HepG2 (cell line): Measurements from ENCODE around the gene AARS2. TPM values are rescaled to one million over a fixed set of nuclear protein-coding genes. Genes with fewer than 3 reads are reported as not detected.

Source experiments
- FIP1L1 ChIP-seq: fragments of 200-400 bp; formaldehyde crosslinking; IDR thresholded peaks from 2 replicates; pipeline ENCODE4 v1.6.1; 2018; ENCODE audit warnings: low read depth, mild to moderate bottlenecking, low read length, moderate library complexity, borderline replicate concordance; ENCODE audit not compliant: insufficient read depth
- GFI1 ChIP-seq: sonication (generic); formaldehyde crosslinking; IDR thresholded peaks from 2 replicates; pipeline ENCODE4 v1.5.0; 2020; ENCODE audit warnings: missing genetic modification reagents, mild to moderate bottlenecking, borderline replicate concordance
- HDAC6 ChIP-seq: fragments of 200-600 bp; sonication (generic); IDR thresholded peaks from 2 replicates; pipeline ENCODE4 v1.7.0; 2017; ENCODE audit warnings: mild to moderate bottlenecking, antibody characterized with exemption, low read length, low read depth
- KAT7 ChIP-seq: IDR thresholded peaks from 2 replicates; pipeline ENCODE4 v1.6.1; 2018; ENCODE audit warnings: borderline replicate concordance, missing compliant biosample characterization
- KDM5A ChIP-seq: fragments of 200-600 bp; sonication (generic); IDR thresholded peaks from 2 replicates; pipeline ENCODE4 v1.7.0; 2018; ENCODE audit warnings: antibody characterized with exemption, mild to moderate bottlenecking, low read length, borderline replicate concordance
- KLF13 ChIP-seq: sonication (generic); formaldehyde crosslinking; IDR thresholded peaks from 2 replicates; pipeline ENCODE4 v1.4.0; 2020; ENCODE audit warnings: mild to moderate bottlenecking, missing genetic modification reagents
- LCORL ChIP-seq, 2 experiments: fragments of 450-650 bp in 1 of 2; sonication (generic) in 1 of 2; formaldehyde crosslinking in 1 of 2; IDR thresholded peaks; 2 replicates each; pipeline versions ENCODE4 v1.5.0 to v1.6.1; 2017 to 2020; ENCODE audit warnings: antibody characterized with exemption in 1 of 2, missing genetic modification reagents in 1 of 2
- MBNL3 ChIP-seq: fragments of 250-450 bp; sonication (Bioruptor Pico); conservative IDR thresholded peaks from 2 replicates; pipeline ENCODE4 v1.8.0; 2022; ENCODE audit warnings: mild to moderate bottlenecking, inconsistent platforms
- MNT ChIP-seq: fragments of 450-650 bp; IDR thresholded peaks from 2 replicates; pipeline ENCODE4 v1.6.1; 2016
- NCOA5 ChIP-seq: sonication (generic); formaldehyde crosslinking; IDR thresholded peaks from 2 replicates; pipeline ENCODE4 v1.4.0; 2020; ENCODE audit warnings: missing genetic modification reagents
- NFE2L1 ChIP-seq: sonication (generic); formaldehyde crosslinking; IDR thresholded peaks from 2 replicates; pipeline ENCODE4 v1.4.0; 2020; ENCODE audit warnings: missing genetic modification reagents, mild to moderate bottlenecking, borderline replicate concordance
- SP1 ChIP-seq, 2 experiments: fragments of 450-650 bp in 1 of 2; sonication (generic) in 1 of 2; formaldehyde crosslinking in 1 of 2; IDR thresholded peaks; 2 replicates each; pipeline versions ENCODE4 v1.4.0 to v1.6.1; 2016 to 2020; ENCODE audit warnings: missing genetic modification reagents in 1 of 2
- U2AF1 ChIP-seq: fragments of 200-400 bp; formaldehyde crosslinking; optimal IDR thresholded peaks from 2 replicates; pipeline ENCODE3; 2017; ENCODE audit warnings: mild to moderate bottlenecking, low read depth, low read length
- ZFP37 ChIP-seq: sonication (generic); formaldehyde crosslinking; IDR thresholded peaks from 2 replicates; pipeline ENCODE4 v1.4.0; 2020; ENCODE audit warnings: missing genetic modification reagents, borderline replicate concordance
- ZKSCAN1 ChIP-seq: fragments of 150-350 bp; IDR thresholded peaks from 2 replicates; pipeline ENCODE4 v1.6.1; 2014; ENCODE audit warnings: low read length
- ZNF337 ChIP-seq: sonication (generic); formaldehyde crosslinking; IDR thresholded peaks from 2 replicates; pipeline ENCODE4 v1.5.1; 2020; ENCODE audit warnings: missing genetic modification reagents, low read depth, mild to moderate bottlenecking, borderline replicate concordance
- ZNF550 ChIP-seq: sonication (generic); formaldehyde crosslinking; IDR thresholded peaks from 2 replicates; pipeline ENCODE4 v1.4.0; 2020; ENCODE audit warnings: mild to moderate bottlenecking, missing genetic modification reagents, borderline replicate concordance
- ZNF605 ChIP-seq: sonication (generic); formaldehyde crosslinking; IDR thresholded peaks from 2 replicates; pipeline ENCODE4 v1.8.0; 2022; ENCODE audit warnings: mild to moderate bottlenecking, missing genetic modification reagents
- ZNF674 ChIP-seq: sonication (generic); formaldehyde crosslinking; IDR thresholded peaks from 2 replicates; pipeline ENCODE4 v1.5.0; 2020; ENCODE audit warnings: low read depth, mild to moderate bottlenecking, missing genetic modification reagents
- ZNF839 ChIP-seq: sonication (generic); formaldehyde crosslinking; IDR thresholded peaks from 2 replicates; pipeline ENCODE4 v1.4.0; 2020; ENCODE audit warnings: missing genetic modification reagents, mild to moderate bottlenecking, borderline replicate concordance
- ZNF879 ChIP-seq: sonication (generic); formaldehyde crosslinking; IDR thresholded peaks from 2 replicates; pipeline ENCODE4 v1.8.1; 2023; ENCODE audit warnings: missing genetic modification reagents
- ZSCAN20 ChIP-seq: sonication (generic); formaldehyde crosslinking; IDR thresholded peaks from 2 replicates; pipeline ENCODE4 v1.4.0; 2020; ENCODE audit warnings: missing genetic modification reagents, mild to moderate bottlenecking, borderline replicate concordance
- polyA plus RNA-seq, 8 experiments: library from polyadenylated mRNA; depleted of rRNA in 3 of 8; stranded (reverse) in 7 of 8; unstranded in 1 of 8; fragments of >200 nt; fragmentation: Illumina TruSeq in 4 of 8; extraction: Trizol in 4 of 8; gene quantifications; 2 replicates each; pipeline versions ENCODE4 v1.2.1 to v1.2.3, GENCODE V29; 2011 to 2016; ENCODE audit warnings: low read depth in 4 of 8, missing spikeins in 1 of 8, mixed read lengths in 1 of 8; ENCODE audit not compliant: insufficient read depth in 1 of 8
- total RNA-seq, 5 experiments: library from RNA; depleted of rRNA; stranded (reverse); fragments of >200 nt; fragmentation: Illumina TruSeq; extraction: Trizol; gene quantifications; 2 replicates each; pipeline ENCODE4 v1.2.3, GENCODE V29; 2016; ENCODE audit warnings: low read depth in 1 of 5
- TF ChIP-seq, protein P1 (sequence below): sonication (generic); formaldehyde crosslinking; IDR thresholded peaks from 2 replicates; pipeline ENCODE4 v1.4.0; 2020; ENCODE audit warnings: missing genetic modification reagents

AARS2 gene
- total and polyA plus RNA-seq, 2 of the 13 experiments (the other 11 are each of a cell fraction or from before 2014, with no cell fraction given), result 7.5 to 24.1 TPM

GRCh38 chr6:44257025-44257752, 56.0 kb downstream of the AARS2 start, which contains the start of gene SLC35B2 (continued):
- TF ChIP-seq SP1 (IDR thresholded peaks at IDR 0.05) (no peak), SP1 (CRISPR knock-in tag; IDR thresholded peaks at IDR 0.05) (no peak; the same call in 1 of the 2 replicates), KAT7 (CRISPR knock-in tag) (peak; percentile 24; the same call in 1 of the 2 replicates), ZKSCAN1 (no peak), U2AF1 (no peak), NFE2L1 (CRISPR knock-in tag) (no peak), GFI1 (CRISPR knock-in tag) (peak; percentile 86), NCOA5 (CRISPR knock-in tag) (no peak), LCORL (IDR thresholded peaks at IDR 0.05) (no peak), LCORL (CRISPR knock-in tag; IDR thresholded peaks at IDR 0.05) (peak; percentile 90), ZSCAN20 (CRISPR knock-in tag) (0 out of 2 replicates have a peak, but pooled peaks have one; percentile 42), MBNL3 (CRISPR knock-in tag) (no peak), HDAC6 (no peak), ZNF605 (CRISPR knock-in tag) (peak; percentile 96), KLF13 (CRISPR knock-in tag) (no peak), ZNF674 (CRISPR knock-in tag) (peak; percentile 87; the same call in 1 of the 2 replicates), ZNF337 (CRISPR knock-in tag) (no peak), FIP1L1 (no peak), ZNF879 (0 out of 2 replicates have a peak, but pooled peaks have one; percentile 49), KDM5A (peak; percentile 89), ZFP37 (no peak), ZNF550 (0 out of 2 replicates have a peak, but pooled peaks have one; percentile 72), ZNF839 (peak; percentile 61; the same call in 1 of the 2 replicates), MNT (peak; percentile 100)
- TF ChIP-seq, protein P1, sequence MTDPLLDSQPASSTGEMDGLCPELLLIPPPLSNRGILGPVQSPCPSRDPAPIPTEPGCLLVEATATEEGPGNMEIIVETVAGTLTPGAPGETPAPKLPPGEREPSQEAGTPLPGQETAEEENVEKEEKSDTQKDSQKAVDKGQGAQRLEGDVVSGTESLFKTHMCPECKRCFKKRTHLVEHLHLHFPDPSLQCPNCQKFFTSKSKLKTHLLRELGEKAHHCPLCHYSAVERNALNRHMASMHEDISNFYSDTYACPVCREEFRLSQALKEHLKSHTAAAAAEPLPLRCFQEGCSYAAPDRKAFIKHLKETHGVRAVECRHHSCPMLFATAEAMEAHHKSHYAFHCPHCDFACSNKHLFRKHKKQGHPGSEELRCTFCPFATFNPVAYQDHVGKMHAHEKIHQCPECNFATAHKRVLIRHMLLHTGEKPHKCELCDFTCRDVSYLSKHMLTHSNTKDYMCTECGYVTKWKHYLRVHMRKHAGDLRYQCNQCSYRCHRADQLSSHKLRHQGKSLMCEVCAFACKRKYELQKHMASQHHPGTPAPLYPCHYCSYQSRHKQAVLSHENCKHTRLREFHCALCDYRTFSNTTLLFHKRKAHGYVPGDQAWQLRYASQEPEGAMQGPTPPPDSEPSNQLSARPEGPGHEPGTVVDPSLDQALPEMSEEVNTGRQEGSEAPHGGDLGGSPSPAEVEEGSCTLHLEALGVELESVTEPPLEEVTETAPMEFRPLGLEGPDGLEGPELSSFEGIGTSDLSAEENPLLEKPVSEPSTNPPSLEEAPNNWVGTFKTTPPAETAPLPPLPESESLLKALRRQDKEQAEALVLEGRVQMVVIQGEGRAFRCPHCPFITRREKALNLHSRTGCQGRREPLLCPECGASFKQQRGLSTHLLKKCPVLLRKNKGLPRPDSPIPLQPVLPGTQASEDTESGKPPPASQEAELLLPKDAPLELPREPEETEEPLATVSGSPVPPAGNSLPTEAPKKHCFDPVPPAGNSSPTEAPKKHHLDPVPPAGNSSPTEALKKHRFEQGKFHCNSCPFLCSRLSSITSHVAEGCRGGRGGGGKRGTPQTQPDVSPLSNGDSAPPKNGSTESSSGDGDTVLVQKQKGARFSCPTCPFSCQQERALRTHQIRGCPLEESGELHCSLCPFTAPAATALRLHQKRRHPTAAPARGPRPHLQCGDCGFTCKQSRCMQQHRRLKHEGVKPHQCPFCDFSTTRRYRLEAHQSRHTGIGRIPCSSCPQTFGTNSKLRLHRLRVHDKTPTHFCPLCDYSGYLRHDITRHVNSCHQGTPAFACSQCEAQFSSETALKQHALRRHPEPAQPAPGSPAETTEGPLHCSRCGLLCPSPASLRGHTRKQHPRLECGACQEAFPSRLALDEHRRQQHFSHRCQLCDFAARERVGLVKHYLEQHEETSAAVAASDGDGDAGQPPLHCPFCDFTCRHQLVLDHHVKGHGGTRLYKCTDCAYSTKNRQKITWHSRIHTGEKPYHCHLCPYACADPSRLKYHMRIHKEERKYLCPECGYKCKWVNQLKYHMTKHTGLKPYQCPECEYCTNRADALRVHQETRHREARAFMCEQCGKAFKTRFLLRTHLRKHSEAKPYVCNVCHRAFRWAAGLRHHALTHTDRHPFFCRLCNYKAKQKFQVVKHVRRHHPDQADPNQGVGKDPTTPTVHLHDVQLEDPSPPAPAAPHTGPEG (CRISPR knock-in tag), result peak; percentile 69; the same call in 1 of the 2 replicates
